ENCODE results near the gene DAAM1.

DAAM1 gene

GRCh38 chr14:59280961-59281360 is 92.5 kb downstream of the DAAM1 start:
- no peak for TF ChIP-seq GLIS3 (CRISPR knock-in tag; IDR thresholded peaks at IDR 0.05)
- TF ChIP-seq PPARA (CRISPR knock-in tag; IDR thresholded peaks at IDR 0.05; ENCODE audit: borderline replicate concordance): no peak
- TF ChIP-seq ESRRG (CRISPR knock-in tag; IDR thresholded peaks at IDR 0.05): no peak
- TF ChIP-seq ZC3H10 (CRISPR knock-in tag; IDR thresholded peaks at IDR 0.05): no peak
- TF ChIP-seq ZFP3 (CRISPR knock-in tag; IDR thresholded peaks at IDR 0.05): no peak
- TF ChIP-seq ZNF70 (CRISPR knock-in tag; IDR thresholded peaks at IDR 0.05): no peak
- TF ChIP-seq ZNF8 (CRISPR knock-in tag; IDR thresholded peaks at IDR 0.05): no peak
- ATAC-seq: no peak

GRCh38 chr14:59281609-59282377 is 93.3 kb downstream of the DAAM1 start:
- TF ChIP-seq ISL1 (CRISPR knock-in tag; IDR thresholded peaks at IDR 0.05): peak; percentile 59
- no peak for TF ChIP-seq ZNF8 (CRISPR knock-in tag; IDR thresholded peaks at IDR 0.05)
- TF ChIP-seq CREB5 (CRISPR knock-in tag; IDR thresholded peaks at IDR 0.05; ENCODE audit: low read depth): no peak
- TF ChIP-seq ZNF70 (CRISPR knock-in tag; IDR thresholded peaks at IDR 0.05): no peak
- no peak for TF ChIP-seq ZFP30 (CRISPR knock-in tag; IDR thresholded peaks at IDR 0.05)
- no peak for ATAC-seq

- ATAC-seq: no peak
- no peak for TF ChIP-seq SNAI2 (CRISPR knock-in tag; IDR thresholded peaks at IDR 0.05)
- no peak for TF ChIP-seq PATZ1 (CRISPR knock-in tag; IDR thresholded peaks at IDR 0.05; ENCODE audit: borderline replicate concordance)
- no peak for TF ChIP-seq TCF4 (CRISPR knock-in tag; IDR thresholded peaks at IDR 0.05; ENCODE audit: borderline replicate concordance)
- no peak for TF ChIP-seq GLIS3 (CRISPR knock-in tag; IDR thresholded peaks at IDR 0.05)
- no peak for TF ChIP-seq ESRRG (CRISPR knock-in tag; IDR thresholded peaks at IDR 0.05)
- no peak for TF ChIP-seq CSRNP3 (CRISPR knock-in tag; IDR thresholded peaks at IDR 0.05)
- TF ChIP-seq ISL1 (CRISPR knock-in tag; IDR thresholded peaks at IDR 0.05): no peak
- no peak for TF ChIP-seq CSDC2 (CRISPR knock-in tag; IDR thresholded peaks at IDR 0.05)
- TF ChIP-seq POU6F1 (CRISPR knock-in tag; IDR thresholded peaks at IDR 0.05; ENCODE audit: borderline replicate concordance, low read depth): no peak
- TF ChIP-seq ZFP30 (CRISPR knock-in tag; IDR thresholded peaks at IDR 0.05): no peak
- no peak for TF ChIP-seq OSR1 (CRISPR knock-in tag; IDR thresholded peaks at IDR 0.05)
- TF ChIP-seq ZFP3 (CRISPR knock-in tag; IDR thresholded peaks at IDR 0.05): no peak
- TF ChIP-seq TOX (CRISPR knock-in tag; IDR thresholded peaks at IDR 0.05; ENCODE audit: borderline replicate concordance): no peak
- no peak for TF ChIP-seq ZNF70 (CRISPR knock-in tag; IDR thresholded peaks at IDR 0.05)
- no peak for TF ChIP-seq RARB (CRISPR knock-in tag; IDR thresholded peaks at IDR 0.05)
Measured at GRCh38 chr14:59282378-59282765, 93.9 kb downstream of the DAAM1 start.

GRCh38 chr14:59283361-59283760 is 94.9 kb downstream of the DAAM1 start:
- no peak for ATAC-seq
- TF ChIP-seq SNAI2 (CRISPR knock-in tag; IDR thresholded peaks at IDR 0.05) (no peak), ARNTL (CRISPR knock-in tag; IDR thresholded peaks at IDR 0.05; ENCODE audit: borderline replicate concordance, low read depth) (no peak), OSR1 (CRISPR knock-in tag; IDR thresholded peaks at IDR 0.05) (no peak), ISL1 (CRISPR knock-in tag; IDR thresholded peaks at IDR 0.05) (no peak), BACH2 (CRISPR knock-in tag; IDR thresholded peaks at IDR 0.05; ENCODE audit: borderline replicate concordance) (no peak), ZC3H10 (CRISPR knock-in tag; IDR thresholded peaks at IDR 0.05) (no peak)

Data from SK-N-SH treated with all-trans-retinoic acid at 6 μM for 48 hours (cell line).